ENCODE results near the gene KCNJ13. TPM values are rescaled to one million over a fixed set of nuclear protein-coding genes. Genes with fewer than 3 reads are reported as not detected.

KCNJ13 gene
- total RNA-seq, result 0.14 and 2.7 TPM in 2 replicates

GRCh38 chr2:232776435-232776834 is at the start of gene KCNJ13:
Gene KCNJ13, minus strand, starts transcription at chr2:232776565. Its CDS starts 5,203 bp downstream, at chr2:232771362.

Other genes starting within 250 kb of the KCNJ13 start
- gene CHRNG, start 236.9 kb downstream of the KCNJ13 start, total RNA-seq, result not detected in 2 replicates
- 2.4 and 3.3 TPM in 2 replicates for gene TIGD1, start 226.0 kb downstream of the KCNJ13 start, total RNA-seq
- gene EIF4E2, start 225.9 kb downstream of the KCNJ13 start, total RNA-seq, result 78.7 and 84.8 TPM in 2 replicates
- not detected in 2 replicates for gene EFHD1, start 143.0 kb downstream of the KCNJ13 start, total RNA-seq
- gene GIGYF2, start 79.2 kb downstream of the KCNJ13 start, total RNA-seq, result 45.4 and 61.8 TPM in 2 replicates
- 0.89 and 1.2 TPM in 2 replicates for gene SNORC, start 93.7 kb upstream of the KCNJ13 start, total RNA-seq
- 0.30 and 3.4 TPM in 2 replicates for gene NGEF, start 236.7 kb upstream of the KCNJ13 start, total RNA-seq